Measurements from ENCODE around the gene PDGFRB. TPM values are rescaled to one million over a fixed set of nuclear protein-coding genes. Genes with fewer than 3 reads are reported as not detected.

The PDGFRB gene
- total and polyA plus RNA-seq, 2 of the 8 experiments (the other 6 are each of a cell fraction or from before 2014, with no cell fraction given) = 4.2 to 13.7 TPM

DNA sequence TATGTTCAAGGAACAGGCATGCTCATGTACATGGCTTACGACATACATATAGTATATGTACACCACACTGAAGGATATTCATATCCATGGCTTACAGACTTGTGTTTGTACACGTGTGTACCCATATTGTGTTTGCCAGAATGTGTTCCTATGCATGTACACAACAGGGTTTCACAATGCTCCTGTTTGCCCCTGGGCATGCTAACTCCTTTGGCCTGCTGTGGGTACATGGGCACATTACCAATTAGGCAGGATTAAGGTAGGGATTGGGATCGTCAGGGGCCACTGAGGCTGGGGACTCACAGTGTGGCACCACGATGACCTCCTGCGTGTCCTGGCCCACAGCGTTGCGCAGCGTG is 26.2 kb downstream of the PDGFRB start:
- Histone ChIP-seq H3K23ac (ENCODE audit: insufficient read length) (no peak overlapping the region), H3K36me3 (ENCODE audit: control insufficient read depth in 2 of 4, insufficient read depth in 4 of 4, low read length in 3 of 4) (no peaks in the 10 kb centered on the region), H2AFZ (ENCODE audit: low read length) (no peak overlapping the region), H3K9ac (replicated peaks in 1 of 4; ENCODE audit: extremely low read depth in 1 of 4, low read depth in 3 of 4, low read length in 3 of 4) (no peak overlapping the region), H3K56ac (replicated peaks; ENCODE audit: insufficient read length, low read depth, low read length) (no peak overlapping the region), H2BK120ac (replicated peaks; ENCODE audit: low read depth, low read length) (no peak overlapping the region), H3K4ac (replicated peaks; ENCODE audit: insufficient read length, low read depth, low read length) (no peak overlapping the region), H3K9me3 (ENCODE audit: insufficient read depth in 2 of 2, low read depth in 1 of 2, low read length in 1 of 2) (no peaks in the 10 kb centered on the region), H3K79me1 (ENCODE audit: low read depth, low read length) (no peaks in the 10 kb centered on the region), H3K4me2 (ENCODE audit: insufficient read depth in 1 of 2, low read depth in 2 of 2, low read length in 2 of 2) (no peak overlapping the region), H3K27ac (ENCODE audit: low read depth, low read length) (no peak overlapping the region), H3K4me1 (replicated peaks in 1 of 4; ENCODE audit: control insufficient read depth in 3 of 4, insufficient read depth in 4 of 4, low read length in 3 of 4) (peaks cover 5 to 12% (median 6%) of the 10 kb centered on the region in 4 experiments; a peak in 6 of 7 replicates), H4K5ac (ENCODE audit: insufficient read length, low read depth, low read length) (no peak overlapping the region), H3K27me3 (replicated peaks in 1 of 4; ENCODE audit: control insufficient read depth in 3 of 4, extremely low read depth in 1 of 4, insufficient read depth in 3 of 4, low read length in 3 of 4) (peaks cover 0 to 5% (median 3%) of the 10 kb centered on the region in 4 experiments; a peak in 3 of 7 replicates), H2BK5ac (ENCODE audit: low read depth, low read length) (0 out of 2 replicates have a peak overlapping the region, but pooled peaks have one; percentile 37), H2BK12ac (ENCODE audit: low read depth, low read length) (peak overlapping the region; percentile 10; the same call in 1 of the 2 replicates), H2BK20ac (ENCODE audit: low read length) (no peak overlapping the region), H4K91ac (replicated peaks; ENCODE audit: insufficient read length, low read length) (no peak overlapping the region), H3K4me3 (ENCODE audit: extremely low read depth in 1 of 4, insufficient read depth in 2 of 4, low read depth in 3 of 4, low read length in 4 of 4) (no peak overlapping the region), H3K18ac (ENCODE audit: extremely low read depth, low read length) (no peak overlapping the region), H2AK5ac (ENCODE audit: low read depth, low read length) (no peak overlapping the region; the same call in 1 of the 2 replicates), H2BK15ac (ENCODE audit: low read length) (no peak overlapping the region), H3K79me2 (ENCODE audit: control insufficient read depth in 1 of 2, insufficient read depth in 2 of 2, low read length in 2 of 2) (no peaks in the 10 kb centered on the region), H3K23me2 (ENCODE audit: low read depth, low read length) (no peaks in the 10 kb centered on the region), H4K8ac (ENCODE audit: extremely low read depth, insufficient read depth, low read length) (no peak overlapping the region), H3K14ac (ENCODE audit: insufficient read length) (no peak overlapping the region), H4K20me1 (replicated peaks in 1 of 2; ENCODE audit: control insufficient read depth in 1 of 2, insufficient read depth in 2 of 2, low read length in 2 of 2) (peaks cover 0 to 9% of the 10 kb centered on the region in 2 experiments)
- ChIA-PET POLR2A (ENCODE audit: partially characterized antibody) (no interaction called here), CTCF (ENCODE audit: partially characterized antibody) (interaction anchor here (0.7 to 16.9 kb wide), 14 partner anchors 10 to 222 kb away, joined by 4 to 188 read pairs (median 14); no protein-coding TSS in a partner anchor)
- no peak for DNase-seq (ENCODE audit: low read depth in 1 of 2, low spot score in 2 of 2)
- WGBS, 2 experiments (ENCODE audit: extremely low coverage in 1 of 2, insufficient coverage in 1 of 2, insufficient read length in 1 of 2, insufficient replicate concordance in 2 of 2, low coverage in 1 of 2, low lambda C conversion rate in 2 of 2, missing lambda C conversion rate in 1 of 2) = 93% methylated on average over 8 of the region's 8 CpGs; no CpG with 5 or more reads in 1 of the 2 experiments
- FAIRE-seq = no peak
- TF ChIP-seq, protein P1, sequence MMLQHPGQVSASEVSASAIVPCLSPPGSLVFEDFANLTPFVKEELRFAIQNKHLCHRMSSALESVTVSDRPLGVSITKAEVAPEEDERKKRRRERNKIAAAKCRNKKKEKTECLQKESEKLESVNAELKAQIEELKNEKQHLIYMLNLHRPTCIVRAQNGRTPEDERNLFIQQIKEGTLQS (IDR thresholded peaks at IDR 0.05; ENCODE audit: insufficient read depth, low read depth, low read length) = no peak
- no peak for TF ChIP-seq RAD21 (IDR thresholded peaks at IDR 0.05 in 1 of 2, conservative IDR thresholded peaks at IDR 0.05 in 1 of 2; ENCODE audit: low read depth in 2 of 2, low read length in 2 of 2)
- no peak for TF ChIP-seq YY1 (IDR thresholded peaks at IDR 0.05; ENCODE audit: low read depth, low read length)
- TF ChIP-seq GTF2F1 (IDR thresholded peaks at IDR 0.05; ENCODE audit: borderline replicate concordance, low read depth, low read length) = no peak
- TF ChIP-seq EZH2 (IDR thresholded peaks at IDR 0.05; ENCODE audit: low read depth, low read length, severe bottlenecking) = no peak
- no peak for TF ChIP-seq CHD1 (IDR thresholded peaks at IDR 0.05; ENCODE audit: low read depth, low read length)
- TF ChIP-seq MAFK (IDR thresholded peaks at IDR 0.05; ENCODE audit: low read depth, low read length) = no peak
- no peak for TF ChIP-seq SIRT6 (IDR thresholded peaks at IDR 0.05; ENCODE audit: low read length)
- TF ChIP-seq SP1 (IDR thresholded peaks at IDR 0.05; ENCODE audit: low read depth, low read length) = no peak
- no peak for TF ChIP-seq SRF (IDR thresholded peaks at IDR 0.05; ENCODE audit: low read depth, low read length)
- TF ChIP-seq KDM1A (IDR thresholded peaks at IDR 0.05; ENCODE audit: borderline replicate concordance, low read length) = no peak
- no peak for TF ChIP-seq CTBP2 (IDR thresholded peaks at IDR 0.05; ENCODE audit: borderline replicate concordance, insufficient read depth, insufficient read length, low read length)
- no peak for TF ChIP-seq BRCA1 (IDR thresholded peaks at IDR 0.05; ENCODE audit: low read depth, low read length)
- TF ChIP-seq CBX5 (IDR thresholded peaks at IDR 0.05; ENCODE audit: low read depth, low read length) = no peak

All from H1 (cell line).